Activated CD8-positive, alpha-beta memory T cell treated with anti-CD3 and anti-CD28 coated beads for 4 hours (primary cell): ENCODE measurements around the gene MGLL.
"Not testable (repeated sequence)": the region's sequence is repeated elsewhere in the genome, so short reads cannot be mapped to it uniquely, and the experiment has no call there.

Source experiments
- DNase-seq, 2 donors: peaks; one replicate each; pipeline ENCODE4 v3.0.0-alpha.2; 2020; ENCODE audit warnings: low read depth in 2 of 2

The MGLL gene

DNA sequence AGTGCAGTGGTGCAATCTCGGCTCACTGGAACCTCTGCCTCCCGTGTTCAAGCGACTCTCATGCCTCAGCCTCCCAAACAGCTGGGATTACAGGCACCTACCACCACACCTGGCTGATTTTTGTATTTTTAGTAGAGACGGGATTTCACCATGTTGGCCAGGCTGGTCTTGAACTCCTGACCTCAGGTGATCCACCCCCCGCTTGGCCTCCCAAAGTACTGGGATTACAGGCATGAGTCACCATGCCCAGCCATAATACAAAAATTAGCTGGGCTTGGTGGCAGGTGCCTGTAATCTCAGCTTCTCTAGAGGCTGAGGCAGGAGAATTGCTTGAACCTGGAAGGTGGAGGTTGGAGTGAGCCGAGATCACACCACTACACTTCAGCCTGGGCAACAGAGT, 167.3 kb downstream of the MGLL start:
- not testable (repeated sequence) for DNase-seq

- DNase-seq = no peak
These were observed 167.9 kb downstream of the MGLL start for GRCh38 chr3:127654374-127654773.

- no peak for DNase-seq
These were observed 169.9 kb downstream of the MGLL start for GRCh38 chr3:127652246-127652995.

DNA sequence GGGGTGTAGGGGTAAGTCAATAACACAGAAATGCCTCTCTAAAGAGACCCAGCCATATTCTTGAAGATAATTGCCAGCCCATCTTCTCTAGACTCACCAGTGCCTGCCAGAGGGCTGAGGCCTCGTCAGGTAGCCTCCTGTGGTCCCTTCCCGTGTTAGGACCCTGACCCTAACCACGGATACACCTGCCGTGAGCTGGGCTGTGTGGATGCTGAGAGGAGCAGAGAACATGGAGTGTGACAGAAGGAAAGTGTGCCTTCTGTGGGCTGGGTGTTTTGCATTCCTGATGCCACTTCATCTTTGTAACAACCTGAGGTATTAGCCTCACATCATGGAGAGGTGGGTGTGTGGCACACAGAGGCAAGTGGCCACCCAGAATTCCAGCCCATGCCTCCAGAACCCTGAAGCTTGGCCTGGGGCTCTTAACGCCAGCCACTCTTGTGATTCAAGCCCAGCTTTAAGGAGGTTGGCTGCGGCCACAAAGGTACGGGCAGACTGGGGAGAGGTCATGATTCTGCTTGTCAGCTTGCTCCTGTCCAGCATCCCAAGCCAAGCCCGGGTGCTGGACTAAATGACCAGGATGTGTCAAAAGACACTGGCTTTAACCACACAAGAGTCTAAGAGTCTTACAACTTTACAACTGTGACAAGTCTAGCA, 170.7 kb downstream of the MGLL start:
- no peak for DNase-seq

DNA sequence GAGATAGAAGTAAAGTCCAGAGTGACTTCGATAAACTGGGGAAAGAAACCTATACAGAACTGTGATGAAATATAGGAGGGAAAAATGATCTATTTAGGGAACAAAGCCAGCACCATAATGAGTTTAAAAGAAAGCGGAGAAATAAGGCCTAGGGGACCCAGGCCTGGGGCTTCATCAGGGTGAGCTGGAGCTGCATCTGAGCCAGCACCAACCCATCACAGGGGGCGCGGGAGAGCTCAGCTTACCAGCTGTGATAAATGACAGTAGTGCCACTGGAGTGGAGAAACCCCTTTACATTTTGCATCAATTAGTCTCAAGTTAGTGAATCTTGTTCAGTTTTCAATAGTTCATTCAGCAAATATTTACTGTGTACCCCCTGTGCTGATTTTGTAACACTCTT, 172.1 kb downstream of the MGLL start:
- DNase-seq = no peak

DNA sequence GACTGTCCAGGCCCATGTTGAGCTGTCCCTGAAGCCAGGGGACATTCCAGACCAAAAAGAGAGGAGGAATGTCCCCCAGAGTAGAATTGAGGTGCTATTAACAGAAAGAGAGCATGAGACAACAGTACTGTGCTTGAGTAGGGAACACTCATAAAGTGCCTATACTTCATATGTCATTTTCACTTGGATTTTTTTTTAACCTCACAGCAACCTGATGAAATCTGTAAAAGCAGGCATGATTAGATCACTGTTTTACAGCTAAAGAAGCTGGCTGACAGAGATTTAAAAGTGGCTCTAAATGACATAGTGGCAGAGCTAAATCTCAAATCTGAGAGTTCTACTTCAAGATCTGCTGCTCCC, 174.5 kb downstream of the MGLL start:
- DNase-seq = no peak

GRCh38 chr3:127647166-127647844, 175.0 kb downstream of the MGLL start:
- DNase-seq = no peak

- no peak for DNase-seq
These were observed 175.7 kb downstream of the MGLL start for GRCh38 chr3:127646501-127647046.

DNA sequence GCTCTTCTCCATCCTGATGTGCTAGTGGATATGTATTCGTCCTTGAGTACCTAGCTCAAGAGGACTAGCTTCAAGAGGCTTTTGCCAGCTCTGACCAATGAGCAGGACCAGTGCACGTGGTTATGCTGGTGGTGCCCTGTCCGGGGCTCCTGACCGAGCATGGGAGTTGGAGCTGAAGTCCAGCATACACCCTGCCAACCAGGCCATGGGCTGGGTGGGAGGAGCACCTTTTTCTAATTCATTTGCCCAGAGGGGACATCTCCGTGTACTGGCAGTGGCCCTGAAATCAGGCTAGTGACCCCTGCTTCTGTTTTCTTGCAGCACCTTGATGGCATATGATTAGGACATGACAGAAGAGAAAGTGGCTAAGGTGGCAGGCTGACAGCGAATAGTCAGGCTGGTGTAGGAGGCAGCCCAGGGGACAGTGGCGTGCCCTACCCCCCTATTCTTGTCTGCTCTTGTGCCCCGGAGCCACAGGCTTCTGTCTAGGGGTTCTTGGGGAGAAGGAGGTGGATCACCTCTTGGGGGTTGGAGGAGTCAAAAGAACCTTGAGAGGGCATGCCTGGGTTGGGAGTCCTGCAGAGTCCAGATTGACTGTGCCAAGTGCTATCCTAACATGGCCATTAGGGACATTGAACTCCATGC, 176.8 kb downstream of the MGLL start:
- DNase-seq = no peak

DNA sequence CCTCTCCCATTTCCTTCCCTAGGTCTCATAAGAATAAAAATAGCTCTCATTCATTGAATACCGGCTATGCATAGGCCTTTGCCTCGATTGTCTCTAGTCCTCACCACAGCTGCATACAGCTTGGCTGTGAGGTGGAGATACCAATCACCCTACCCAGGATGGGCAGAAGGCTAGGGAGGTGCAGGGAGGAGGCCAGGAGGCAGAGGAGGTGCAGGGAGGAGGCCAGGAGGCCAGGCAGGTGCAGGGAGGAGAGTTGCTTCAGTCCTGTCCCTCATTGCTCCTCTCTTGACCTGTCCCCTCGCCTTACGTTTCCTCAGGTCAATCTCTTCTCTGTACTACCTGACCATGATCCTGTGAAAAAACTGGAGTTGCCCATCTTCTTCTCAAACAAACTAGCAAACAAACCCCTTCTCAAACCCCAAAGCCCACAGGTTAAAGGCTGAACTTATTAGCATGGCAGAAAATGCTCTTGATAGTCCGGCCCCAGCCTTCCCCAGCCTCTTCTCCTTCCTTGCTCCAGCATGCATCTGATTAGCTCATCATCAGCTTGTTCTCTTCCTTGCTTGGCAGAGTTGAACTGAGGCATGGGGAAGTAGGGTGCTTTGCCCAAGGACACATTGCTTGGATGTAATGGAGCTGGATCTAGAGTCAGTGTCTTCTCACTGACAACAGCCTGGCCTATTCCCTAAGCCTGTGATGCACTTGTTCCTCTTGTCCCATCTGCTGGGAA, 177.5 kb downstream of the MGLL start:
- DNase-seq = no peak

DNA sequence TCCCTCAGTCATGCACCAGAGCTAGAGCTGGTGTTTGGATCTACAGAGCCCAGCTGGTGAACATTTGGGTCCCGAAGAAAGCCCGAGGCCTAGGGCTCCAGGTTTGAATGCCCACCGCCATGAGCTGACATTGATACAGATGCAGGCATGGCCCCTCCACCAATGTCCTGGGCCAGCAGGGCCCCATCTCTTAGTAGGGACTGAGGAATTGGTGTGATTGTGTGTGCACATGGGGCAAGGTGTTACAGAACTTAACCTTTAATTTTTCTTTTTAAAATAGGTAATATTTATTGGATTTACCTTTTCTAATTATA, 182.3 kb downstream of the MGLL start:
- no peak for DNase-seq

GRCh38 chr3:127639173-127640041, 182.9 kb downstream of the MGLL start:
- DNase-seq = no peak
